HCT116 (cell line): Measurements from ENCODE around the gene BBS4. TPM values are rescaled to one million over a fixed set of nuclear protein-coding genes. Genes with fewer than 3 reads are reported as not detected.

Source experiments
- ATAC-seq: fragments of 200-7000 bp; cut with Tn5 transposase; 2 replicates; pipeline ENCODE4 v1.9.1; 2020; ENCODE audit warnings: mild to moderate bottlenecking, moderate library complexity
- BruUV-seq: library from RNA; stranded (reverse); fragments of 400-500 nt; replicated peaks from 2 replicates; lab custom pipeline; 2021; lab: Mats Ljungman, UMichigan
- CTCF ChIA-PET: fragments of 300-600 bp; sonication (Branson Sonifier 250); formaldehyde crosslinking; loops from one replicate; lab custom pipeline; 2021; ENCODE audit warnings: antibody characterized with exemption; lab: Charles Lee
- POLR2A ChIA-PET: fragments of 300-600, 350-600 bp; sonication (Branson Sonifier 250); formaldehyde crosslinking; loops from one replicate; lab custom pipeline; 2021; ENCODE audit warnings: antibody characterized with exemption; lab: Charles Lee
- RAD21 ChIA-PET, 2 experiments: fragments of 300-600 bp; sonication (Branson Sonifier 250); formaldehyde crosslinking; loops; one replicate each; lab custom pipeline; 2023; ENCODE audit warnings: low total read pairs in 2 of 2; ENCODE audit not compliant: uncharacterized antibody in 2 of 2, unreplicated experiment in 2 of 2, low non-redundant PET in 1 of 2; lab: Charles Lee
- DNase-seq: peaks from one replicate; pipeline ENCODE4 v3.0.0-alpha.2; 2010; ENCODE audit warnings: low read depth, low spot score
- H2AFZ ChIP-seq: fragments of 200-600 bp; shearing (Covaris generic), sonication (generic); 2 replicates; pipeline ENCODE4 v1.6.1; 2017; ENCODE audit warnings: low read depth, mixed run types, mixed read lengths, antibody characterized with exemption, low read length; ENCODE audit not compliant: poor library complexity, severe bottlenecking
- H3K27ac ChIP-seq: 2 replicates; pipeline ENCODE4 v1.5.1; 2012; ENCODE audit warnings: low read depth, low read length
- H3K27me3 ChIP-seq: fragments of 200-600 bp; sonication (generic); 2 replicates; pipeline ENCODE4 v1.6.1; 2016; ENCODE audit warnings: mixed run types, low read length, mixed read lengths; ENCODE audit not compliant: insufficient read depth
- H3K36me3 ChIP-seq, 2 experiments: fragments of 200-500 bp in 1 of 2; fragments of 200-600 bp in 1 of 2; sonication (Bioruptor generic) in 1 of 2; sonication (generic) in 1 of 2; 2 replicates each; pipeline versions ENCODE4 v1.5.1 to v1.6.1; 2014 to 2016; ENCODE audit warnings: low read length in 2 of 2, inconsistent platforms in 1 of 2, mixed read lengths in 1 of 2, mixed run types in 1 of 2; ENCODE audit not compliant: insufficient read depth in 2 of 2, control insufficient read depth in 1 of 2
- H3K4me1 ChIP-seq, 2 experiments: fragments of 200-600 bp in 1 of 2; sonication (generic) in 1 of 2; 2 replicates each; pipeline versions ENCODE4 v1.5.1 to v1.6.1; 2012 to 2017; ENCODE audit warnings: low read length in 2 of 2, inconsistent platforms in 1 of 2, mild to moderate bottlenecking in 1 of 2, mixed read lengths in 1 of 2, mixed run types in 1 of 2, moderate library complexity in 1 of 2; ENCODE audit not compliant: insufficient read depth in 2 of 2, control insufficient read depth in 1 of 2
- H3K4me2 ChIP-seq: fragments of 200-600 bp; sonication (generic); 2 replicates; pipeline ENCODE4 v1.6.1; 2017; ENCODE audit warnings: mixed run types, low read length, mixed read lengths
- H3K4me3 ChIP-seq, 2 experiments: fragments of 200-600 bp in 1 of 2; sonication (generic) in 1 of 2; replicated peaks in 1 of 2; 2 replicates each; pipeline ENCODE4 v1.5.1; 2011 to 2016; ENCODE audit warnings: low read length in 2 of 2, control low read depth in 1 of 2, low read depth in 1 of 2, mild to moderate bottlenecking in 1 of 2, mixed read lengths in 1 of 2, mixed run types in 1 of 2
- H3K79me2 ChIP-seq: fragments of 200-600 bp; sonication (generic); 2 replicates; pipeline ENCODE4 v1.6.1; 2017; ENCODE audit warnings: mild to moderate bottlenecking, mixed run types, low read length, moderate library complexity, mixed read lengths; ENCODE audit not compliant: insufficient read depth
- H3K9ac ChIP-seq: fragments of 200-600 bp; sonication (generic); 2 replicates; pipeline ENCODE4 v1.6.1; 2016; ENCODE audit warnings: low read length, mixed read lengths
- H3K9me2 ChIP-seq: fragments of 200-600 bp; sonication (generic), shearing (Covaris generic); 2 replicates; pipeline ENCODE4 v1.6.1; 2017; ENCODE audit warnings: mixed run types, mild to moderate bottlenecking, moderate library complexity; ENCODE audit not compliant: insufficient read depth
- H3K9me3 ChIP-seq, 2 experiments: fragments of 200-500 bp in 1 of 2; fragments of 200-600 bp in 1 of 2; sonication (Bioruptor generic) in 1 of 2; sonication (generic) in 1 of 2; 2 replicates each; pipeline ENCODE4 v1.6.1; 2014 to 2017; ENCODE audit warnings: low read length in 2 of 2, mixed read lengths in 2 of 2, inconsistent platforms in 1 of 2, low read depth in 1 of 2, mild to moderate bottlenecking in 1 of 2, mixed run types in 1 of 2, moderate library complexity in 1 of 2; ENCODE audit not compliant: control insufficient read depth in 1 of 2, insufficient read depth in 1 of 2
- H4K20me1 ChIP-seq: fragments of 200-600 bp; sonication (generic), shearing (Covaris generic); 2 replicates; pipeline ENCODE4 v1.6.1; 2017; ENCODE audit warnings: mixed run types, mild to moderate bottlenecking, moderate library complexity; ENCODE audit not compliant: insufficient read depth
- CEBPB ChIP-seq: IDR thresholded peaks from 2 replicates; pipeline ENCODE4 v1.6.1; 2012; ENCODE audit warnings: low read depth
- EGR1 ChIP-seq: IDR thresholded peaks from 2 replicates; pipeline ENCODE4 v1.6.1; 2012; ENCODE audit warnings: low read depth
- ELF1 ChIP-seq: IDR thresholded peaks from 2 replicates; pipeline ENCODE4 v1.6.1; 2012; ENCODE audit warnings: low read depth, borderline replicate concordance
- EZH2 ChIP-seq: fragments of 200-600 bp; sonication (generic); IDR thresholded peaks from 2 replicates; pipeline ENCODE4 v1.6.1; 2017; ENCODE audit warnings: antibody characterized with exemption, mixed run types
- FOSL1 ChIP-seq: IDR thresholded peaks from 2 replicates; pipeline ENCODE4 v1.6.1; 2012; ENCODE audit warnings: low read depth
- JUND ChIP-seq: IDR thresholded peaks from 2 replicates; pipeline ENCODE4 v1.6.1; 2012
- POLR2A ChIP-seq: IDR thresholded peaks from 2 replicates; pipeline ENCODE4 v1.7.0; 2011; ENCODE audit warnings: borderline replicate concordance; ENCODE audit not compliant: insufficient read depth, insufficient read length; ENCODE audit errors: extremely low read depth
- POLR2AphosphoS5 ChIP-seq: IDR thresholded peaks from 2 replicates; pipeline ENCODE4 v1.6.1; 2011; ENCODE audit warnings: mild to moderate bottlenecking, low read depth, low read length, moderate library complexity
- RAD21 ChIP-seq: IDR thresholded peaks from 2 replicates; pipeline ENCODE4 v1.6.1; 2012; ENCODE audit warnings: low read depth, mild to moderate bottlenecking
- TCF7L2 ChIP-seq: IDR thresholded peaks from 2 replicates; pipeline ENCODE4 v1.7.0; 2011; ENCODE audit warnings: borderline replicate concordance, inconsistent platforms; ENCODE audit not compliant: insufficient read depth, insufficient read length; ENCODE audit errors: extremely low read depth
- intact Hi-C: fragments of 100-400 bp; cut with micrococcal nuclease; formaldehyde crosslinking; loops from 2 replicates; pipeline ENCODE4 v1.10.0; 2022
- total RNA-seq: library from RNA; stranded (reverse); gene quantifications from one replicate; pipeline ENCODE4 v1.2.1, GENCODE V29; 2021; ENCODE audit not compliant: unreplicated experiment
- TF ChIP-seq, protein P1 (sequence below): IDR thresholded peaks from 2 replicates; pipeline ENCODE4 v1.6.1; 2012; ENCODE audit warnings: low read depth
- TF ChIP-seq, protein P2 (sequence below): IDR thresholded peaks from 2 replicates; pipeline ENCODE4 v1.6.1; 2011; ENCODE audit warnings: mild to moderate bottlenecking, low read length, moderate library complexity; ENCODE audit not compliant: insufficient replicate concordance; ENCODE audit errors: extremely low read depth

Gene BBS4
- total RNA-seq, 1 experiment from 2014 or later = 10.0 TPM

DNA sequence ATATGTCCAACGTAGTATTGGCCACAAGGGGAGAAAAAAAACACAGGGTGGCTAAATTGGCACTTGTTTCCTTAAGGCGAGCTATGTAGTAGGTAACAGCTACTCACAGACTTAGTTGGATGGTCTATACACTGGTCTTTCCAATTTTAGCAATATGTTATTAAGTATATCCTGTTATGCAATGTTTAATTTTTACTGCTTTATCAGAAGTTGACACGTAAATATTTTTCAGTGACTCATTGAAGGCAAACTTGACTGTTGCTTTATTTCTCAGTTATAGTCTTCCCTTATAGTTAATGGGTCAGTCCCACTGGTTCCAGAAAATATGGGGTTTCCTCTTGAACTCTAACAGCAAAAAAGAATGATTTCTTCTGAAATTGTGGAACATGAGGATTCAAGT lies 51.1 kb downstream of the BBS4 start (continued):
- TF ChIP-seq, protein P1, sequence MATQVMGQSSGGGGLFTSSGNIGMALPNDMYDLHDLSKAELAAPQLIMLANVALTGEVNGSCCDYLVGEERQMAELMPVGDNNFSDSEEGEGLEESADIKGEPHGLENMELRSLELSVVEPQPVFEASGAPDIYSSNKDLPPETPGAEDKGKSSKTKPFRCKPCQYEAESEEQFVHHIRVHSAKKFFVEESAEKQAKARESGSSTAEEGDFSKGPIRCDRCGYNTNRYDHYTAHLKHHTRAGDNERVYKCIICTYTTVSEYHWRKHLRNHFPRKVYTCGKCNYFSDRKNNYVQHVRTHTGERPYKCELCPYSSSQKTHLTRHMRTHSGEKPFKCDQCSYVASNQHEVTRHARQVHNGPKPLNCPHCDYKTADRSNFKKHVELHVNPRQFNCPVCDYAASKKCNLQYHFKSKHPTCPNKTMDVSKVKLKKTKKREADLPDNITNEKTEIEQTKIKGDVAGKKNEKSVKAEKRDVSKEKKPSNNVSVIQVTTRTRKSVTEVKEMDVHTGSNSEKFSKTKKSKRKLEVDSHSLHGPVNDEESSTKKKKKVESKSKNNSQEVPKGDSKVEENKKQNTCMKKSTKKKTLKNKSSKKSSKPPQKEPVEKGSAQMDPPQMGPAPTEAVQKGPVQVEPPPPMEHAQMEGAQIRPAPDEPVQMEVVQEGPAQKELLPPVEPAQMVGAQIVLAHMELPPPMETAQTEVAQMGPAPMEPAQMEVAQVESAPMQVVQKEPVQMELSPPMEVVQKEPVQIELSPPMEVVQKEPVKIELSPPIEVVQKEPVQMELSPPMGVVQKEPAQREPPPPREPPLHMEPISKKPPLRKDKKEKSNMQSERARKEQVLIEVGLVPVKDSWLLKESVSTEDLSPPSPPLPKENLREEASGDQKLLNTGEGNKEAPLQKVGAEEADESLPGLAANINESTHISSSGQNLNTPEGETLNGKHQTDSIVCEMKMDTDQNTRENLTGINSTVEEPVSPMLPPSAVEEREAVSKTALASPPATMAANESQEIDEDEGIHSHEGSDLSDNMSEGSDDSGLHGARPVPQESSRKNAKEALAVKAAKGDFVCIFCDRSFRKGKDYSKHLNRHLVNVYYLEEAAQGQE = no peak
- TF ChIP-seq RAD21 (no peak), JUND (no peak), ELF1 (no peak), CEBPB (no peak), EGR1 (no peak)
- TF ChIP-seq, protein P2, sequence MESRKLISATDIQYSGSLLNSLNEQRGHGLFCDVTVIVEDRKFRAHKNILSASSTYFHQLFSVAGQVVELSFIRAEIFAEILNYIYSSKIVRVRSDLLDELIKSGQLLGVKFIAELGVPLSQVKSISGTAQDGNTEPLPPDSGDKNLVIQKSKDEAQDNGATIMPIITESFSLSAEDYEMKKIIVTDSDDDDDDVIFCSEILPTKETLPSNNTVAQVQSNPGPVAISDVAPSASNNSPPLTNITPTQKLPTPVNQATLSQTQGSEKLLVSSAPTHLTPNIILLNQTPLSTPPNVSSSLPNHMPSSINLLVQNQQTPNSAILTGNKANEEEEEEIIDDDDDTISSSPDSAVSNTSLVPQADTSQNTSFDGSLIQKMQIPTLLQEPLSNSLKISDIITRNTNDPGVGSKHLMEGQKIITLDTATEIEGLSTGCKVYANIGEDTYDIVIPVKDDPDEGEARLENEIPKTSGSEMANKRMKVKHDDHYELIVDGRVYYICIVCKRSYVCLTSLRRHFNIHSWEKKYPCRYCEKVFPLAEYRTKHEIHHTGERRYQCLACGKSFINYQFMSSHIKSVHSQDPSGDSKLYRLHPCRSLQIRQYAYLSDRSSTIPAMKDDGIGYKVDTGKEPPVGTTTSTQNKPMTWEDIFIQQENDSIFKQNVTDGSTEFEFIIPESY = no peak
- TF ChIP-seq, all 23 proteins: peak for 0

DNA sequence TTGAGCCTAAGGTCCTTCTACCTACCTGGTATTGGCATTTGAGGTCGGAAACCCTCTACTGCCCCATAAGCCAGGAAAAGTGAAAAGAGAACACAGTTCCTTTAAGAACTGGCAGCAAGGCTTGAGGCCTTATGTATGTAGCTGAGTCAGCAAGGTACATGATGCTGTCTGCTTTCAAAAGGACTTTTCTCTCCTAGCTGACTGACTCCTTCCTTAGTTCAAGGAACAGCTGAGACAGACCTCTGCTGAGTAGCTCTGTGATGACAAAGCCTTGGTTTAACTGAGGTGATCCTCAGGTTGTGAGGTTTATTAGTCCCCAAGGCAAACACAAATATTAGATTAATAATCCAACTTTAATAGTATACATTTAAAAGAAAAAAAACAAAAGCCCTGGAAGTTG lies 51.7 kb downstream of the BBS4 start:
- peaks cover 0 to 7% of the 10 kb centered on the region in 2 experiments; a peak in 1 of 4 replicates for H3K36me3 ChIP-seq
- POLR2A ChIA-PET = no interaction called here

More for the DNA sequence above, 51.7 kb downstream of the BBS4 start:
- no peak for TF ChIP-seq EGR1
- TF ChIP-seq TCF7L2 = no peak
- TF ChIP-seq POLR2A = no peak
- TF ChIP-seq FOSL1 = no peak
- no peak for TF ChIP-seq JUND
- no peak for TF ChIP-seq POLR2AphosphoS5
- no peak for TF ChIP-seq ELF1
- TF ChIP-seq, protein P2 = no peak
- no peak for TF ChIP-seq CEBPB
- no peak for TF ChIP-seq EZH2
- no peak for TF ChIP-seq RAD21
- H3K9me3 ChIP-seq = no peaks in the 10 kb centered on the region
- no peaks in the 10 kb centered on the region for H3K4me1 ChIP-seq
- no peak for DNase-seq
- no peaks in the 10 kb centered on the region for H4K20me1 ChIP-seq
- no peak overlapping the region for H2AFZ ChIP-seq
- no peak overlapping the region for H3K4me2 ChIP-seq
- no peaks in the 10 kb centered on the region for H3K9me2 ChIP-seq
- no TSS peak for BruUV-seq
- ChIA-PET RAD21 (no interaction called here), CTCF (no interaction called here)
- no peak overlapping the region for H3K9ac ChIP-seq
- ATAC-seq = no peak
- no peak overlapping the region for H3K27ac ChIP-seq
- H3K4me3 ChIP-seq = no peak overlapping the region
- intact Hi-C loops = no loop called here
- no peaks in the 10 kb centered on the region for H3K79me2 ChIP-seq
- H3K27me3 ChIP-seq = no peaks in the 10 kb centered on the region
